Heart right ventricle (tissue), 16 donors: ENCODE measurements around the gene RCBTB2. TPM values are rescaled to one million over a fixed set of nuclear protein-coding genes. Genes with fewer than 3 reads are reported as not detected.
A peak's percentile ranks its signal among the peaks of the same experiment; 100 is the strongest.

Source experiments
- ATAC-seq, 8 donors: fragments of 200-7000 bp; cut with Tn5 transposase; one replicate each; pipeline ENCODE4 v1.9.1; 2020; ENCODE audit warnings: mild to moderate bottlenecking in 8 of 8, moderate library complexity in 8 of 8, moderate number of reproducible peaks in 1 of 8
- DNase-seq, 2 donors: peaks; one replicate each; pipeline ENCODE4 v3.0.0-alpha.2; 2020
- H3K27ac ChIP-seq, 10 donors: fragments of 200-600 bp; sonication (generic) in 2 of 10; one replicate each; pipeline versions ENCODE4 v1.5.0 to v1.8.0; 2020 to 2022; ENCODE audit warnings: mild to moderate bottlenecking in 3 of 10
- H3K27me3 ChIP-seq, 7 donors: fragments of 200-600 bp; one replicate each; pipeline ENCODE4 v1.8.0; 2021 to 2022; ENCODE audit warnings: mild to moderate bottlenecking in 2 of 7
- H3K36me3 ChIP-seq, 9 donors: fragments of 200-600 bp; sonication (generic) in 1 of 9; one replicate each; pipeline versions ENCODE4 v1.5.0 to v1.8.0; 2020 to 2022; ENCODE audit warnings: mild to moderate bottlenecking in 2 of 9
- H3K4me1 ChIP-seq, 9 donors: fragments of 200-600 bp; sonication (generic) in 1 of 9; one replicate each; pipeline versions ENCODE4 v1.5.0 to v1.8.0; 2020 to 2022; ENCODE audit warnings: mild to moderate bottlenecking in 4 of 9
- H3K4me3 ChIP-seq, 10 donors: fragments of 200-600 bp; sonication (generic) in 2 of 10; one replicate each; pipeline versions ENCODE4 v1.5.0 to v1.8.0; 2020 to 2022; ENCODE audit warnings: mild to moderate bottlenecking in 7 of 10, moderate library complexity in 2 of 10
- H3K9me3 ChIP-seq, 11 donors: fragments of 200-600 bp in 10 of 11; sonication (generic) in 2 of 11; one replicate each; pipeline versions ENCODE4 v1.5.0 to v1.8.0; 2013 to 2022; ENCODE audit warnings: mild to moderate bottlenecking in 2 of 11, control low read depth in 1 of 11, moderate library complexity in 1 of 11
- CTCF ChIP-seq, 9 donors: fragments of 200-600 bp; sonication (generic) in 2 of 9; IDR thresholded peaks; one replicate each; pipeline versions ENCODE4 v1.5.0 to v1.8.0; 2021 to 2022; ENCODE audit warnings: antibody characterized with exemption in 9 of 9, mild to moderate bottlenecking in 5 of 9, moderate library complexity in 1 of 9
- WGBS, 2 donors: extraction: QIAGEN DNeasy Blood & Tissue Kit; methylation state at CpG; one replicate each; pipeline ENCODE4 v1.1.7; 2013; ENCODE audit warnings: inconsistent platforms in 1 of 2; 5-methylcytosine and 5-hydroxymethylcytosine counted together
- intact Hi-C, 10 donors: fragments of 100-400 bp; cut with DNase I; formaldehyde crosslinking; loops; one replicate each; pipeline versions ENCODE4 v1.11.1 to v1.14.2; 2022
- polyA plus RNA-seq, 2 donors: library from polyadenylated mRNA; stranded (reverse); fragments of 200-250 nt; gene quantifications; one replicate each; pipeline ENCODE4 v1.2.3, GENCODE V29; 2013
- total RNA-seq, 10 donors: library from RNA; stranded (reverse); fragmentation: NEBNext Ultra II Directional in 3 of 10; extraction: Animal tissue kit (Norgen Biotek cat#: 25700) in 3 of 10; gene quantifications; one replicate each; pipeline versions ENCODE4 v1.2.1 to v1.2.4, GENCODE V29; 2021 to 2023
- donor health status: Arrhythmogenic right ventricular cardiomyopathy.
- donor health status: ischemic (EF 13 %, LVEDD 7.1; RV severe dilation, severe dysfunction).
- donor health status: healthy with polysubstance abuse.
- donor health status: DM: no; HTN: yes; CAD: no.
- donor health status: DM: no; HTN: no; CAD: no.
- donor health status: ischemic (EF 25% LVEDD 6.9; RV normal size, moderate dysfunction).
- donor health status: ischemic (EF 25% LVEDD 5.7; RV mildly dilated, moderate dysfunction).
- donor health status: healthy.
- donor health status: DM: yes; HTN: yes; CAD: no.
- donor health status: Ischemic cardiomyopathy.
- donor health status: ischemic (EF 35%, LVEDD 5.7; RV mildly dilated, moderate dysfunction).
- donor health status: nonischemic (EF 11% LVEDD 7.7; RV severe dilation, severe dysfunction).
- donor health status: DM: yes; HTN: yes; CAD: no.
- donor health status: PGD.
- donor health status: ischemic (EF 29% LVEDD 5.4; RV normal size, mild dysfunction).
- donor health status: nonischemic (EF 23%, LVEDD 6.1; RV moderate dilation, normal function).

The RCBTB2 gene
- total and polyA plus RNA-seq, 12 donors: 4.9 to 22.9 (median 12.2) TPM

- Histone ChIP-seq H3K36me3 (peaks cover 0 to 49% (median 6%) of the 10 kb centered on the region in 9 donors), H3K4me1 (peaks cover 0 to 63% (median 13%) of the 10 kb centered on the region in 9 donors), H3K4me3 (no peak overlapping the region), H3K27me3 (no peaks in the 10 kb centered on the region), H3K27ac (peak overlapping the region in 1 of 10 donors; percentile 81), H3K9me3 (no peaks in the 10 kb centered on the region)
- no peak for TF ChIP-seq CTCF (IDR thresholded peaks at IDR 0.05)
- no peak for DNase-seq
- no peak for ATAC-seq
- 91 to 94% methylated on average over 2 of the region's 2 CpGs for WGBS, 2 donors
- intact Hi-C loops: loop anchor here in 4 of 10 donors (10.0 kb wide), 5 partner anchors 57 to 377 kb away; no protein-coding TSS in a partner anchor
Measured at GRCh38 chr13:48501705-48502104, 31.2 kb downstream of the RCBTB2 start.

- peak overlapping the region in 5 of 10 donors; percentile 15 to 81 (median 40) for H3K27ac ChIP-seq
- no peak overlapping the region for H3K4me3 ChIP-seq
- intact Hi-C loops: loop anchor here in 4 of 10 donors (10.0 kb wide), 5 partner anchors 56 to 376 kb away; no protein-coding TSS in a partner anchor
- H3K9me3 ChIP-seq: no peaks in the 10 kb centered on the region
- H3K36me3 ChIP-seq: peaks cover 0 to 49% (median 6%) of the 10 kb centered on the region in 9 donors
- TF ChIP-seq CTCF (IDR thresholded peaks at IDR 0.05): no peak
- peaks cover 0 to 60% (median 10%) of the 10 kb centered on the region in 9 donors for H3K4me1 ChIP-seq
- 90 to 94% methylated on average over 4 of the region's 4 CpGs for WGBS, 2 donors
- H3K27me3 ChIP-seq: no peaks in the 10 kb centered on the region
- no peak for DNase-seq
- peak in 7 of 8 donors; percentile 22 to 72 (median 47) for ATAC-seq
Measured at GRCh38 chr13:48500652-48501197, 32.2 kb downstream of the RCBTB2 start.

GRCh38 chr13:48497669-48498068 lies 35.2 kb downstream of the RCBTB2 start:
- Histone ChIP-seq H3K27me3 (no peaks in the 10 kb centered on the region), H3K36me3 (peaks cover 0 to 49% (median 6%) of the 10 kb centered on the region in 9 donors), H3K4me1 (peaks cover 0 to 70% (median 19%) of the 10 kb centered on the region in 9 donors), H3K4me3 (no peak overlapping the region), H3K9me3 (no peaks in the 10 kb centered on the region), H3K27ac (no peak overlapping the region)
- no peak for TF ChIP-seq CTCF (IDR thresholded peaks at IDR 0.05)
- no peak for DNase-seq
- intact Hi-C loops: loop anchor here in 4 of 10 donors (5.0 to 10.0 kb wide), 4 partner anchors 63 to 93 kb away; no protein-coding TSS in a partner anchor
- 93% methylated on average over 2 of the region's 2 CpGs for WGBS, 2 donors
- no peak for ATAC-seq

GRCh38 chr13:48496271-48497161 lies 36.4 kb downstream of the RCBTB2 start:
- peak overlapping the region in 4 of 10 donors; percentile 53 to 90 (median 71) for H3K27ac ChIP-seq
- TF ChIP-seq CTCF (IDR thresholded peaks at IDR 0.05): no peak
- no peaks in the 10 kb centered on the region for H3K9me3 ChIP-seq
- DNase-seq (no peak), ATAC-seq (no peak)
- intact Hi-C loops: loop anchor here in 4 of 10 donors (5.0 to 10.0 kb wide), 4 partner anchors 62 to 92 kb away; no protein-coding TSS in a partner anchor
- no peaks in the 10 kb centered on the region for H3K27me3 ChIP-seq
- H3K36me3 ChIP-seq: peaks cover 0 to 38% (median 6%) of the 10 kb centered on the region in 9 donors
- H3K4me3 ChIP-seq: no peak overlapping the region
- H3K4me1 ChIP-seq: peaks cover 0 to 69% (median 28%) of the 10 kb centered on the region in 9 donors
- 73 to 74% methylated on average over 7 of the region's 7 CpGs for WGBS, 2 donors
